ENCODE measurements around the gene RBM38. TPM values are rescaled to one million over a fixed set of nuclear protein-coding genes. Genes with fewer than 3 reads are reported as not detected.

The RBM38 gene
- total and polyA plus RNA-seq, 9 of the 15 experiments (the other 6 are each of a cell fraction or from before 2014, with no cell fraction given), result 0.28 to 82.4 (median 33.2) TPM

DNA sequence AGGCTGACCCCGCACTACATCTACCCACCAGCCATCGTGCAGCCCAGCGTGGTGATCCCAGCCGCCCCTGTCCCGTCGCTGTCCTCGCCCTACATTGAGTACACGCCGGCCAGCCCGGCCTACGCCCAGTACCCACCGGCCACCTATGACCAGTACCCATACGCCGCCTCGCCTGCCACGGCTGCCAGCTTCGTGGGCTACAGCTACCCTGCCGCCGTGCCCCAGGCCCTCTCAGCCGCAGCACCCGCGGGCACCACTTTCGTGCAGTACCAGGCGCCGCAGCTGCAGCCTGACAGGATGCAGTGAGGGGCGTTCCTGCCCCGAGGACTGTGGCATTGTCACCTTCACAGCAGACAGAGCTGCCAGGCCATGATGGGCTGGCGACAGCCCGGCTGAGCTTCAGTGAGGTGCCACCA lies 16.4 kb downstream of the RBM38 start:
- Histone ChIP-seq H3K36me3 (ENCODE audit: control insufficient read depth, insufficient read depth, low read length) (peaks cover 73% of the 10 kb centered on the region; the same call in 2 of the 3 replicates), H3K9me1 (ENCODE audit: control insufficient read depth, insufficient read depth, low read length) (peaks cover 3% of the 10 kb centered on the region), H2AFZ (ENCODE audit: low read depth, low read length) (no peak overlapping the region), H3K9me3 (replicated peaks; ENCODE audit: control insufficient read depth, insufficient read depth, low read depth, low read length) (no peaks in the 10 kb centered on the region), H4K20me1 (replicated peaks; ENCODE audit: control insufficient read depth, insufficient read depth, low read length) (peaks cover 17% of the 10 kb centered on the region), H3K4me1 (replicated peaks in 1 of 2; ENCODE audit: control insufficient read depth in 2 of 2, insufficient read depth in 2 of 2, low read length in 2 of 2) (peaks cover 44 to 70% of the 10 kb centered on the region in 2 experiments), H3K27ac (ENCODE audit: extremely low read depth, low read depth, low read length) (no peak overlapping the region), H3K9ac (ENCODE audit: insufficient read depth in 1 of 2, low read depth in 2 of 2, low read length in 2 of 2) (peak overlapping the region in 1 of 2 experiments; percentile 66; a peak in 2 of 4 replicates), H3K79me2 (ENCODE audit: control insufficient read depth, insufficient read depth, low read length) (peaks cover 7% of the 10 kb centered on the region), H3K4me2 (ENCODE audit: insufficient read depth, low read length) (no peak overlapping the region), H3K27me3 (ENCODE audit: control insufficient read depth in 2 of 2, insufficient read depth in 2 of 2, low read length in 2 of 2) (no peaks in the 10 kb centered on the region), H3K4me3 (no peak overlapping the region)
- ChIA-PET POLR2A (interaction anchor here (0.6 to 2.9 kb wide), 5 partner anchors 9 to 326 kb away, joined by 3 to 8 read pairs (median 3); no protein-coding TSS in a partner anchor), CTCF (ENCODE audit: low intra/inter-chr PET ratio) (no interaction called here)
- WGBS (ENCODE audit: insufficient coverage, low coverage, missing lambda C conversion rate), result 93% methylated on average over 19 of the region's 29 CpGs
- ATAC-seq (no peak), DNase-seq (ENCODE audit: extremely low read depth in 1 of 4, low spot score in 3 of 4) (no peak), FAIRE-seq (no peak)
- BruUV-seq (replicated peaks), result no TSS peak
- TF ChIP-seq ZFX (CRISPR knock-in tag; IDR thresholded peaks at IDR 0.05) (no peak), ZNF696 (CRISPR knock-in tag; conservative IDR thresholded peaks at IDR 0.05) (no peak), PURB (CRISPR knock-in tag; IDR thresholded peaks at IDR 0.05; ENCODE audit: low read depth) (no peak), GATAD2B (IDR thresholded peaks at IDR 0.05; ENCODE audit: borderline replicate concordance) (no peak), FIP1L1 (IDR thresholded peaks at IDR 0.05; ENCODE audit: low read depth, low read length, poor library complexity, severe bottlenecking) (peak; percentile 24), FOXJ3 (CRISPR knock-in tag; IDR thresholded peaks at IDR 0.05) (no peak), POLR2G (IDR thresholded peaks at IDR 0.05; ENCODE audit: low read depth, low read length) (peak; percentile 59), HNRNPL (IDR thresholded peaks at IDR 0.05; ENCODE audit: low read depth, low read length) (peak; percentile 80)
- TF ChIP-seq, protein P1, sequence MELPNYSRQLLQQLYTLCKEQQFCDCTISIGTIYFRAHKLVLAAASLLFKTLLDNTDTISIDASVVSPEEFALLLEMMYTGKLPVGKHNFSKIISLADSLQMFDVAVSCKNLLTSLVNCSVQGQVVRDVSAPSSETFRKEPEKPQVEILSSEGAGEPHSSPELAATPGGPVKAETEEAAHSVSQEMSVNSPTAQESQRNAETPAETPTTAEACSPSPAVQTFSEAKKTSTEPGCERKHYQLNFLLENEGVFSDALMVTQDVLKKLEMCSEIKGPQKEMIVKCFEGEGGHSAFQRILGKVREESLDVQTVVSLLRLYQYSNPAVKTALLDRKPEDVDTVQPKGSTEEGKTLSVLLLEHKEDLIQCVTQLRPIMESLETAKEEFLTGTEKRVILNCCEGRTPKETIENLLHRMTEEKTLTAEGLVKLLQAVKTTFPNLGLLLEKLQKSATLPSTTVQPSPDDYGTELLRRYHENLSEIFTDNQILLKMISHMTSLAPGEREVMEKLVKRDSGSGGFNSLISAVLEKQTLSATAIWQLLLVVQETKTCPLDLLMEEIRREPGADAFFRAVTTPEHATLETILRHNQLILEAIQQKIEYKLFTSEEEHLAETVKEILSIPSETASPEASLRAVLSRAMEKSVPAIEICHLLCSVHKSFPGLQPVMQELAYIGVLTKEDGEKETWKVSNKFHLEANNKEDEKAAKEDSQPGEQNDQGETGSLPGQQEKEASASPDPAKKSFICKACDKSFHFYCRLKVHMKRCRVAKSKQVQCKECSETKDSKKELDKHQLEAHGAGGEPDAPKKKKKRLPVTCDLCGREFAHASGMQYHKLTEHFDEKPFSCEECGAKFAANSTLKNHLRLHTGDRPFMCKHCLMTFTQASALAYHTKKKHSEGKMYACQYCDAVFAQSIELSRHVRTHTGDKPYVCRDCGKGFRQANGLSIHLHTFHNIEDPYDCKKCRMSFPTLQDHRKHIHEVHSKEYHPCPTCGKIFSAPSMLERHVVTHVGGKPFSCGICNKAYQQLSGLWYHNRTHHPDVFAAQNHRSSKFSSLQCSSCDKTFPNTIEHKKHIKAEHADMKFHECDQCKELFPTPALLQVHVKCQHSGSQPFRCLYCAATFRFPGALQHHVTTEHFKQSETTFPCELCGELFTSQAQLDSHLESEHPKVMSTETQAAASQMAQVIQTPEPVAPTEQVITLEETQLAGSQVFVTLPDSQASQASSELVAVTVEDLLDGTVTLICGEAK (IDR thresholded peaks at IDR 0.05), result no peak
- TF ChIP-seq, protein P1 (CRISPR knock-in tag; IDR thresholded peaks at IDR 0.05), result no peak
- intact Hi-C loops (cut with micrococcal nuclease), result no loop called here
- in situ Hi-C loops (cut with MboI), result no loop called here
